ENCODE results near the gene DDX20.

DDX20 gene

GRCh38 chr1:111736548-111737215 is 19.0 kb upstream of the DDX20 start:
- no peaks in the 10 kb centered on the region for H3K9me3 ChIP-seq (ENCODE audit: control insufficient read depth, insufficient read depth, low read length)
- no peaks in the 10 kb centered on the region for H3K79me2 ChIP-seq (ENCODE audit: control insufficient read depth, low read length)
- no peaks in the 10 kb centered on the region for H4K20me1 ChIP-seq (ENCODE audit: control insufficient read depth, insufficient read depth, low read depth, low read length)
- peaks cover 19% of the 10 kb centered on the region for H3K27me3 ChIP-seq (ENCODE audit: control insufficient read depth, low read length)
- no peak overlapping the region for H3K27ac ChIP-seq (ENCODE audit: low read depth, low read length)
- H3K4me3 ChIP-seq (ENCODE audit: low read length), result no peak overlapping the region
- H3K4me2 ChIP-seq (ENCODE audit: low read length), result no peak overlapping the region
- TF ChIP-seq EZH2phosphoT487 (IDR thresholded peaks at IDR 0.05; ENCODE audit: borderline replicate concordance, low read length) (no peak), CTCF (IDR thresholded peaks at IDR 0.05; ENCODE audit: low read depth, low read length, poor library complexity, severe bottlenecking) (no peak)
- no peaks in the 10 kb centered on the region for H3K36me3 ChIP-seq (ENCODE audit: control insufficient read depth, low read length)
- peaks cover 37% of the 10 kb centered on the region for H3K4me1 ChIP-seq (ENCODE audit: control insufficient read depth, low read length)
- H3F3A ChIP-seq (ENCODE audit: control insufficient read depth, insufficient read depth), result peaks cover 3% of the 10 kb centered on the region; the same call in 1 of the 2 replicates
- H3K9me2 ChIP-seq (replicated peaks; ENCODE audit: control insufficient read depth, low read length), result no peaks in the 10 kb centered on the region

- H3K27ac ChIP-seq (ENCODE audit: low read depth, low read length), result no peak overlapping the region
- H3K9me3 ChIP-seq (ENCODE audit: control insufficient read depth, insufficient read depth, low read length), result no peaks in the 10 kb centered on the region
Measured at GRCh38 chr1:111737216-111738132, 18.2 kb upstream of the DDX20 start.

GRCh38 chr1:111738133-111738435 is 17.6 kb upstream of the DDX20 start:
- Histone ChIP-seq H3K27me3 (ENCODE audit: control insufficient read depth, low read length) (peaks cover 19% of the 10 kb centered on the region), H3K27ac (ENCODE audit: low read depth, low read length) (no peak overlapping the region), H3K4me1 (ENCODE audit: control insufficient read depth, low read length) (peaks cover 37% of the 10 kb centered on the region), H3K4me2 (ENCODE audit: low read length) (peak overlapping the region; percentile 94), H3K4me3 (ENCODE audit: low read length) (peak overlapping the region; percentile 78), H3K9me2 (replicated peaks; ENCODE audit: control insufficient read depth, low read length) (no peaks in the 10 kb centered on the region), H3K36me3 (ENCODE audit: control insufficient read depth, low read length) (no peaks in the 10 kb centered on the region), H4K20me1 (ENCODE audit: control insufficient read depth, insufficient read depth, low read depth, low read length) (no peaks in the 10 kb centered on the region), H3F3A (ENCODE audit: control insufficient read depth, insufficient read depth) (peaks cover 3% of the 10 kb centered on the region; the same call in 1 of the 2 replicates), H3K79me2 (ENCODE audit: control insufficient read depth, low read length) (no peaks in the 10 kb centered on the region), H3K9me3 (ENCODE audit: control insufficient read depth, insufficient read depth, low read length) (no peaks in the 10 kb centered on the region)
- TF ChIP-seq EZH2phosphoT487 (IDR thresholded peaks at IDR 0.05; ENCODE audit: borderline replicate concordance, low read length) (no peak), CTCF (IDR thresholded peaks at IDR 0.05; ENCODE audit: low read depth, low read length, poor library complexity, severe bottlenecking) (no peak)

More at GRCh38 chr1:111737216-111738132, 18.2 kb upstream of the DDX20 start:
- TF ChIP-seq EZH2phosphoT487 (IDR thresholded peaks at IDR 0.05; ENCODE audit: borderline replicate concordance, low read length), result no peak
- peak; percentile 26 for TF ChIP-seq CTCF (IDR thresholded peaks at IDR 0.05; ENCODE audit: low read depth, low read length, poor library complexity, severe bottlenecking)
- Histone ChIP-seq H4K20me1 (ENCODE audit: control insufficient read depth, insufficient read depth, low read depth, low read length) (no peaks in the 10 kb centered on the region), H3K36me3 (ENCODE audit: control insufficient read depth, low read length) (no peaks in the 10 kb centered on the region), H3K4me2 (ENCODE audit: low read length) (peak overlapping the region; percentile 94), H3K9me2 (replicated peaks; ENCODE audit: control insufficient read depth, low read length) (no peaks in the 10 kb centered on the region), H3F3A (ENCODE audit: control insufficient read depth, insufficient read depth) (peaks cover 3% of the 10 kb centered on the region; the same call in 1 of the 2 replicates), H3K27me3 (ENCODE audit: control insufficient read depth, low read length) (peaks cover 19% of the 10 kb centered on the region), H3K79me2 (ENCODE audit: control insufficient read depth, low read length) (no peaks in the 10 kb centered on the region), H3K4me1 (ENCODE audit: control insufficient read depth, low read length) (peaks cover 37% of the 10 kb centered on the region), H3K4me3 (ENCODE audit: low read length) (peak overlapping the region; percentile 78)

Data from DOHH2 (cell line).